ENCODE results near the gene SETBP1. TPM values are rescaled to one million over a fixed set of nuclear protein-coding genes. Genes with fewer than 3 reads are reported as not detected.

The SETBP1 gene
- total and polyA plus RNA-seq, 2 of the 8 experiments (the other 6 are each of a cell fraction or from before 2014, with no cell fraction given): 2.0 to 6.5 TPM

DNA sequence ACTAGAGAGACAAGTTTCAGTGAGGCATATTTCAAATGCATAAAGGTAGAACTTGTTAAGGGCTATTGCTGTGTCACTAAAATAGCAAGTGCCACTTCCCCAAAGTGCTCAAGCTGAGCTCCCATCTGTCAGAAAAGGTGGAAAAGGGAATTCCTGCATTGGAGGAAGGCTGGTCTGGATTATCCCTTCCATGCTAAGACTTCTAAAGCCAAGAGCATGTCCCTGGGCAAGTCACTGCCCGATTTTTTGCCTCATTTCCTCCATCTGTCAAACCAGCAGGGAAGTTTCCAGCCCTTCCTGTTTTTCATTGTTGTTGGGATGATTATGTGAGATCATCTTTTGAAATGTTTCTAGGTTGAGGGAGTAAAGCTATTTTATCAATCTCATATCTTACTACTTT is 175.5 kb downstream of the SETBP1 start (continued):
- no peak for TF ChIP-seq PHF8 (conservative IDR thresholded peaks at IDR 0.05; ENCODE audit: low read depth, low read length)
- no peak for TF ChIP-seq CHD1 (IDR thresholded peaks at IDR 0.05; ENCODE audit: low read depth, low read length)
- TF ChIP-seq, protein P1, sequence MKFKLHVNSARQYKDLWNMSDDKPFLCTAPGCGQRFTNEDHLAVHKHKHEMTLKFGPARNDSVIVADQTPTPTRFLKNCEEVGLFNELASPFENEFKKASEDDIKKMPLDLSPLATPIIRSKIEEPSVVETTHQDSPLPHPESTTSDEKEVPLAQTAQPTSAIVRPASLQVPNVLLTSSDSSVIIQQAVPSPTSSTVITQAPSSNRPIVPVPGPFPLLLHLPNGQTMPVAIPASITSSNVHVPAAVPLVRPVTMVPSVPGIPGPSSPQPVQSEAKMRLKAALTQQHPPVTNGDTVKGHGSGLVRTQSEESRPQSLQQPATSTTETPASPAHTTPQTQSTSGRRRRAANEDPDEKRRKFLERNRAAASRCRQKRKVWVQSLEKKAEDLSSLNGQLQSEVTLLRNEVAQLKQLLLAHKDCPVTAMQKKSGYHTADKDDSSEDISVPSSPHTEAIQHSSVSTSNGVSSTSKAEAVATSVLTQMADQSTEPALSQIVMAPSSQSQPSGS (IDR thresholded peaks at IDR 0.05; ENCODE audit: low read length): no peak
- no peak for TF ChIP-seq SRF (IDR thresholded peaks at IDR 0.05; ENCODE audit: low read depth, low read length)

Measured in H1 (cell line).